Neural cell (in vitro differentiated cells): Measurements from ENCODE around the gene BCKDHB. TPM values are rescaled to one million over a fixed set of nuclear protein-coding genes. Genes with fewer than 3 reads are reported as not detected.

Experiments used
- H2AFZ ChIP-seq: fragments of 200-600, 300-800 bp; sonication (generic), shearing (Covaris generic); 2 replicates; pipeline ENCODE4 v1.6.0; 2014; ENCODE audit warnings: low read depth, mild to moderate bottlenecking, antibody characterized with exemption, low read length, moderate library complexity
- H3F3A ChIP-seq: fragments of 200-600 bp; shearing (Covaris generic); 2 replicates; pipeline ENCODE4 v1.6.1; 2016; ENCODE audit warnings: mild to moderate bottlenecking, moderate library complexity, mixed read lengths, antibody characterized with exemption, low read length; ENCODE audit not compliant: insufficient read depth, poor library complexity, severe bottlenecking
- H3K27ac ChIP-seq: fragments of 200-600, 300-800 bp; sonication (generic), shearing (Covaris generic); 2 replicates; pipeline ENCODE4 v1.5.1; 2014; ENCODE audit warnings: mild to moderate bottlenecking, low read length, moderate library complexity
- H3K27me3 ChIP-seq: fragments of 300-800, 200-600 bp; sonication (generic), shearing (Covaris generic); 2 replicates; pipeline ENCODE4 v1.6.0; 2014; ENCODE audit warnings: mild to moderate bottlenecking, low read depth, low read length, moderate library complexity; ENCODE audit not compliant: insufficient read depth
- H3K36me3 ChIP-seq: fragments of 300-800, 200-600 bp; sonication (generic), shearing (Covaris generic); 2 replicates; pipeline ENCODE4 v1.5.1; 2014; ENCODE audit warnings: mild to moderate bottlenecking, antibody characterized with exemption, low read length, moderate library complexity; ENCODE audit not compliant: insufficient read depth
- H3K4me2 ChIP-seq: fragments of 300-800, 200-600 bp; sonication (generic), shearing (Covaris generic); 2 replicates; pipeline ENCODE4 v1.6.0; 2014; ENCODE audit warnings: mild to moderate bottlenecking, low read length
- H3K4me3 ChIP-seq: fragments of 300-800, 200-600 bp; sonication (generic), shearing (Covaris generic); 2 replicates; pipeline ENCODE4 v1.5.1; 2014; ENCODE audit warnings: mild to moderate bottlenecking, low read length, moderate library complexity
- H3K79me2 ChIP-seq: fragments of 200-600 bp; shearing (Covaris generic); replicated peaks from 2 replicates; pipeline ENCODE4 v1.6.0; 2014; ENCODE audit warnings: mild to moderate bottlenecking, low read length, moderate library complexity; ENCODE audit not compliant: insufficient read depth
- H3K9ac ChIP-seq: fragments of 300-800, 200-600 bp; sonication (generic), shearing (Covaris generic); 2 replicates; pipeline ENCODE4 v1.6.1; 2016; ENCODE audit warnings: mild to moderate bottlenecking, low read length, mixed read lengths
- H3K9me2 ChIP-seq: fragments of 200-600 bp; shearing (Covaris generic); 2 replicates; pipeline ENCODE4 v1.6.1; 2016; ENCODE audit warnings: mild to moderate bottlenecking, low read length, mixed read lengths; ENCODE audit not compliant: insufficient read depth
- H3K9me3 ChIP-seq: fragments of 200-600, 300-800 bp; sonication (generic), shearing (Covaris generic); 2 replicates; pipeline ENCODE4 v1.6.1; 2016; ENCODE audit warnings: mild to moderate bottlenecking, mixed run types, low read length, moderate library complexity, mixed read lengths
- H4K20me1 ChIP-seq: fragments of 200-600 bp; shearing (Covaris generic); 2 replicates; pipeline ENCODE4 v1.6.1; 2016; ENCODE audit warnings: mild to moderate bottlenecking, mixed run types; ENCODE audit not compliant: insufficient read depth
- CTCF ChIP-seq: fragments of 450-650 bp; IDR thresholded peaks from 2 replicates; pipeline ENCODE4 v1.5.1; 2014; ENCODE audit warnings: antibody characterized with exemption, mild to moderate bottlenecking, moderate library complexity; ENCODE audit not compliant: poor library complexity, severe bottlenecking
- EP300 ChIP-seq: fragments of 450-650 bp; conservative IDR thresholded peaks from 2 replicates; pipeline ENCODE4 v1.6.1; 2014; ENCODE audit warnings: antibody characterized with exemption, mild to moderate bottlenecking, moderate library complexity; ENCODE audit not compliant: poor library complexity, severe bottlenecking
- EZH2 ChIP-seq: fragments of 200-600, 300-800 bp; shearing (Covaris generic), sonication (generic); IDR thresholded peaks from 2 replicates; pipeline ENCODE4 v1.6.1; 2014; ENCODE audit warnings: antibody characterized with exemption, low read length, borderline replicate concordance, mild to moderate bottlenecking; ENCODE audit not compliant: insufficient read depth, poor library complexity, severe bottlenecking
- MXI1 ChIP-seq: fragments of 450-650 bp; conservative IDR thresholded peaks from 2 replicates; pipeline ENCODE4 v1.6.1; 2014; ENCODE audit warnings: antibody characterized with exemption, mild to moderate bottlenecking; ENCODE audit not compliant: poor library complexity, severe bottlenecking
- POLR2AphosphoS5 ChIP-seq: IDR thresholded peaks from 2 replicates; pipeline ENCODE4 v1.6.1; 2012
- RAD21 ChIP-seq: fragments of 450-650 bp; conservative IDR thresholded peaks from 2 replicates; pipeline ENCODE4 v1.6.1; 2014; ENCODE audit warnings: antibody characterized with exemption, mild to moderate bottlenecking, moderate library complexity
- REST ChIP-seq: IDR thresholded peaks from 2 replicates; pipeline ENCODE4 v1.6.1; 2012; ENCODE audit warnings: borderline replicate concordance
- SMC3 ChIP-seq: fragments of 450-650 bp; conservative IDR thresholded peaks from 2 replicates; pipeline ENCODE4 v1.6.1; 2014; ENCODE audit warnings: antibody characterized with exemption, mild to moderate bottlenecking, moderate library complexity; ENCODE audit not compliant: poor library complexity
- TAF1 ChIP-seq: IDR thresholded peaks from 2 replicates; pipeline ENCODE4 v1.6.1; 2012; ENCODE audit warnings: low read depth
- polyA plus RNA-seq: library from polyadenylated mRNA; depleted of rRNA; stranded (reverse); fragments of >200 nt; gene quantifications from 2 replicates; pipeline ENCODE4 v1.2.3, GENCODE V29; 2014

Gene BCKDHB
- polyA plus RNA-seq, 1 donor from 2014 or later: 16.1 TPM

- no peaks in the 10 kb centered on the region for H3K27me3 ChIP-seq
- H3K9me3 ChIP-seq: no peaks in the 10 kb centered on the region
- H3K4me2 ChIP-seq: no peak overlapping the region
- H3K79me2 ChIP-seq: no peaks in the 10 kb centered on the region
- H3F3A ChIP-seq: no peaks in the 10 kb centered on the region
- no peak overlapping the region for H2AFZ ChIP-seq
- H3K27ac ChIP-seq: no peak overlapping the region
- TF ChIP-seq RAD21 (no peak), EZH2 (no peak), CTCF (no peak), TAF1 (no peak), MXI1 (no peak), REST (no peak), SMC3 (no peak), EP300 (no peak), POLR2AphosphoS5 (no peak)
- H3K9me2 ChIP-seq: no peaks in the 10 kb centered on the region
- H4K20me1 ChIP-seq: no peaks in the 10 kb centered on the region
- no peak overlapping the region for H3K9ac ChIP-seq
- H3K4me3 ChIP-seq: no peak overlapping the region
- H3K36me3 ChIP-seq: no peaks in the 10 kb centered on the region
These were observed 150.2 kb downstream of the BCKDHB start for GRCh38 chr6:80256691-80257090.

GRCh38 chr6:80259118-80259517 lies 152.6 kb downstream of the BCKDHB start:
- Histone ChIP-seq H4K20me1 (no peaks in the 10 kb centered on the region), H3K79me2 (no peaks in the 10 kb centered on the region), H2AFZ (no peak overlapping the region), H3K4me3 (no peak overlapping the region), H3K9ac (no peak overlapping the region), H3K27ac (no peak overlapping the region), H3K4me2 (no peak overlapping the region), H3F3A (no peaks in the 10 kb centered on the region), H3K36me3 (no peaks in the 10 kb centered on the region), H3K9me3 (no peaks in the 10 kb centered on the region), H3K9me2 (no peaks in the 10 kb centered on the region), H3K27me3 (no peaks in the 10 kb centered on the region)
- TF ChIP-seq EZH2 (no peak), REST (no peak), RAD21 (no peak), CTCF (no peak), MXI1 (no peak), EP300 (no peak), TAF1 (no peak), SMC3 (no peak), POLR2AphosphoS5 (no peak)
